Adipose tissue (tissue), 3 donors: ENCODE results near the gene LCOR. TPM values are rescaled to one million over a fixed set of nuclear protein-coding genes. Genes with fewer than 3 reads are reported as not detected.
"Not testable (repeated sequence)": the region's sequence is repeated elsewhere in the genome, so short reads cannot be mapped to it uniquely, and the experiment has no call there.

Source experiments
- H3K27ac ChIP-seq: one replicate; pipeline ENCODE4 v1.5.1; 2013; ENCODE audit warnings: low read depth, low read length
- WGBS, 3 donors: extraction: QIAGEN DNeasy Blood & Tissue Kit; methylation state at CpG; one replicate each; pipeline ENCODE4 v1.1.7; 2013; 5-methylcytosine and 5-hydroxymethylcytosine counted together
- polyA plus RNA-seq, 3 donors: library from polyadenylated mRNA; stranded (reverse); fragments of 200-250 nt; gene quantifications; one replicate each; pipeline ENCODE4 v1.2.3, GENCODE V29; 2013
- donor health status: healthy with polysubstance abuse.
- donor health status: Bipolar disorder and iron deficiency.
- donor health status: healthy.

The LCOR gene
- polyA plus RNA-seq, 3 donors = 1.7 to 2.3 (median 2.3) TPM

DNA sequence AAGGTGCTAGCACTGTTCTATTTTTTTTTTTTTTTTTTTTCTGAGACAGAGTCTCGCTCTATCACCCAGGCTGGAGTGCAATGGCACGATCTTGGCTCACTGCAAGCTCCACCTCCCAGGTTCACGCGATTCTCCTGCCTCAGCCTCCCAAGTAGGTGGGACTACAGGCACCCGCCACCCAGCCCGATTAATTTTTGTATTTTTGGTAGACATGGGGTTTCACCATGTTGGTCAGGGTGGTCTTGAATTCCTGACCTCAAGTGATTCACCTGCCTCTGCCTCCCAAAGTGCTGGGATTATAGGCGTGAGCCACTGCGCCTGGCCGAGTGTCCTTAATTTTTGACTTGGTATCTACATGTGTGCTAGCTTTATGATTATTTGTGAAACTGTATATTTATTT, 201.7 kb downstream of the LCOR start:
- 92 to 95% (median 92%) methylated on average over 9 of the region's 9 CpGs for WGBS, 3 donors
- H3K27ac ChIP-seq = not testable (repeated sequence)

DNA sequence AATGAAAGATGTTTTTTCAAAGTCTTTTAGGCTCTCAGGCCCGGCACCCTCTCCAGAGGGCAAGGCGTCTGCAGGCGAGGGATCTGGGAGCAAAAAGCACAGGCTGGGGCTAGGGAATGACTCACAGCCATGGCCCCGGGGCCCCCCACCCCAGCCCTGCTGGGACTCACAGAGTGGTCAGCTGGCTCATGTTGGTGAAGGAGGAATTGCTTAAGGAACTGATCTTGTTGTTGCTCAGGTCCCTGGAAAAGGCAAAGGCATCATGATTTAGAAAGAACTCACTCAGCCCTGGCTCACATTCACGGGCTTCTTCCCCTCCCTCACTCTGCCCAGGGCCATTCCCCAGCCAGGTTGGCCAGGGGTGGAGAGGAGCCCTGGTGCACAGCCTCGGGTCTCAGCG, 202.2 kb downstream of the LCOR start:
- WGBS, 3 donors = 71 to 78% (median 77%) methylated on average over 7 of the region's 7 CpGs

DNA sequence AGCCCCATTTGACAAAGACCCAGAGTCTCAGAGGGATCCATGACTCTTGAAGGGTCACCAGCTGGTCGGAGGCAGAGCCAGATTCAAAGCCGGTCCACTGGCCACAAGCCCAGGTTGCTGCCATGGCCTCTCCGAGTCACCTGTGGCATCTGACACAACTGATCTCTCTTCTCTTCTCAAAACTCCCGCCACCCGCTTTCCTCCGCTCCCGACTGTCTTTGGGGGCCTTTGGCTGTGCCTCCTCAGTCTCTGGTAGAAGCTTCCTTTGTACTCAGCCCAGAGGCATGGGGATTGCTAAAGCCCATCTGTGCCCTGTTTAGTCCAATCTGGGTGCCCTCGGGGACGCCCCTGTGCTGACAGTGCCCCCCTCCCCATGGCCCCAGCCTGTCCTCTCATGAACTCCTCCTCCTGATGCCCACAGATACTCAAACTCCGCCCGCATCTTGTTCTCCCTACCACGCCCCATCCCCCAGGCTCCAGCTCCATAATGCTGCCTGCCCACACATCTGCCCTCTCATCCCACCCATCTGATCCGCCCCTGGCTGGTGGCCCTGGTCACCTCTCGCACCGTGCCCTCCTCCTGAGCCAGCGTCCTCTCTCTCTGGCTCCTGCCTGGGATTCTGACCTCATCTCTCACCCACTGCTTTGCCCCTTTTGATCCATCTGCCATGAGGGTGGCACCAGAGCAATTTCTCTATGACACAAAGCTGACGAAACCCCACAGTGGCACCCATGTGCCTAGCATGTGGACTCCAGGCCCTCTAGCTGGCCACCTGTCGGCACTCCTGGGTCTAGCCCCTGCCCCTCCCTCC, 203.1 kb downstream of the LCOR start:
- 82 to 89% (median 84%) methylated on average over 18 of the region's 18 CpGs for WGBS, 3 donors
- H3K27ac ChIP-seq = no peak overlapping the region

More for the DNA sequence above, 202.2 kb downstream of the LCOR start:
- no peak overlapping the region for H3K27ac ChIP-seq

DNA sequence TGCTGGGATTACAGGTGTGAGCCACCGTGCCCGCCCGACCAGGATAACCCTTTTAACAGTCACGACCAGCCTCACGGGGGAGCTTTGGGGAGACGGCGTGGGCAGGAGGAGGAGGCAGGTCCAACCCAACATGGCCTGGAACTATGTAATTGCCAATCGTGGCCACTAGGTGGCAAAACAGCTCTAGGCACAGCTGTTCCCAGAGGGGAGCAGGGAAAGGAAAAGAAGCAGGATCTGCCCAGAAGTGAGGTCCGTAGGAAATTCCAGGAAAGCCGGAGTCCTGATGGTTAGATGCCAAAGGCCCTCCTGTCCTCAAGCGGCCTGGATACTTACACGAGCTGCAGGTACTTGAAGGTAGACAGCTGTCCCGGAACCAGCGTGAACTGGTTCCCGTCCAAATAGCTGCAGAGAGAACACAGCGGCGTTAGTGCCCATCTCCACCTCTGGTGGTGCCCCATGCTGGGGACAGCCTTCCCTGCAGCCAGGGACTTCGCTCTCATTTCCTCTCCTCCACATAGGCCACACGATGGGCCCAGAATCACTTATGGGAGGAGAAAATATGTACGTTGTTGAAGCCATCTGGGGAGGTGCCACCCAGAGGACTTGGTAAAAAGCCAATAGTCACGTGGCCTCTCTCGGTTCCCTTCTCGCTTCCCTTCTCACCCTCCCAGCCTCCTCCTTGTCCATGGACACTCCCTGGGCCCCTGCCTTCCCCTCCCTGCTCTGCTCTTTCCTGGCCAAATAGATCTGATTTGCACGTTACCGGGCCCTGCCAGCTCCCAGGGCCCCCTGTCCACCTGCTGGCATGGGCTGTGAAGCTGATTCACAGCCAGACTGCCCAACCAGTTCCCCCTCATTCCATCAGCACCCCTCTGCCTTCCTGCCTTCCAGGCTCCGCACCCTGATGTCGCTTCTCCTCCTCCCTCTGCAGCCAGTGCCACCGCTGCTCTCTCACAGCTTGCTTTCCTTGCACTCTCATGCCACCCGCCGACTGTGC, 205.6 kb downstream of the LCOR start:
- 18 to 20% (median 20%) methylated on average over 29 to 30 of the region's 30 CpGs for WGBS, 3 donors
- H3K27ac ChIP-seq = no peak overlapping the region

DNA sequence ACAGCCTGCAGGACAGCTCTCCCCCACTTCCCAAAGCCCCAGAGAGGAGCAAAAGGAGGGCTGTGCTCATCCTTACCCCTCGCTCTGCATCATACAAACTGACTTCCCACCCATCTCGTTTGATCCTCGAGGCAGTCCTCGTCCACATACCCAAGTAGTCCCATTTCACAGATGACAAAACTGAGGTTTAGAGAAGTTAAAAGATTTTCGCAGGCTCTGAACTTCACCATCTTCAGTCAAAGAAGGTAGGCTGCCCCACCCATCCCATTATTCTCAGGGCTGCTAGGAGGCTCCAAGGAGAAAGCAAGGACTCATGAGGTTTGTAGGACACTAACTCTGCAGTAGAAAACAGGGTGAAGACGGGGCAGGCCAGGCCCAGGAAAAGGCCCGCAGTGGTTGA, 206.6 kb downstream of the LCOR start:
- WGBS, 3 donors = 92 to 95% (median 93%) methylated on average over 7 of the region's 7 CpGs
- no peak overlapping the region for H3K27ac ChIP-seq

DNA sequence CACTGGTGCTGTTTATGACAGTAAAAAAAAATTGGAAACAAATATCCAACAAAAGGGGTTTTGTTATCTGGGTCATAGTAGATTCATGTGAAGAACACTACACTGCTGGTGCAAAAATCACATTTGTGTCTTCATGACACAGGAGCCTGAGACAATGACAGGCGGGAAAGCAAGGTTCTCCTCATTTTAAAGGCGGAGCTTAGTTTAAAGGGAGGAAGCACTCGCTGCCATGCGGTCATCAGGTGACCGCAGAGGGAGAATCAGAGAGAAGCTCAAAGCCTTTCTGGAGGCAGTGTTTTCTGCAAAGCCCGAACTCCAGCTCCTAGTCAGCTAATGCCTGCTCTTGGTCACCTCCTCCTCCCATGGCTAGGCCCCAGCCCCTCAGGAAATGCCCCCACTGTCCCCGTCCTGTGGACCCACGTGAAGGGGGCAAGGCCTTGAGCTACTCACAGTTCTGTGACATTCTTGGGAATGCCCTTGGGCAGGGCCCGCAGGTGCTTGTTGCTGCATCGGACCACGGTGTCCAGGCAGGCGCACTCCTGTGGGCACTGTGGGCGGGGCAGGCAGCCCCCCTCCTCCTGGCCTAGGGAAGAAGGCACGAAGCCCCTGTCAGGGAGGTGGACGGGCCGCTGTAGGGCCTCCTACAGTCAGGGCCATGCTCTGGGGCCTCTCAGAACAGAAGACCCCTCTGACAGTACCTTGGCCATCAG, 207.6 kb downstream of the LCOR start:
- 82 to 91% (median 88%) methylated on average over 15 to 16 of the region's 16 CpGs for WGBS, 3 donors

DNA sequence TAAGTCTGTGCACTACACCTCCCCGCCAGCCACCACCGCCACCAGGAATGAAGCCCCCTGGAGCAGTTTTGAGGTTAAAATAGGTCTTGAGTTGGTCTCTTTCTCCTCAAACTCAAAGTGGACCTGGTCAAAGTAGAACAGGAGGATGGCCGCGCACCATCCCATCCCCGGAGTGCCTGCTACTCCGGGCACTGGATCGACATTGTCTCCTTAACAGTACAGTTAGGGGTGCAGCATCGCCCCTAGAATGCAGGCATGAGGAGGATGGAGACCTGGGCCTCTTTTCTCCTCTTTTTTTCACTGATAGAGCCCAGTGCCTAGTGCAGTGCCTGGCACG, 208.1 kb downstream of the LCOR start:
- 96 to 97% (median 97%) methylated on average over 9 of the region's 9 CpGs for WGBS, 3 donors
- H3K27ac ChIP-seq = no peak overlapping the region

More for the DNA sequence above, 207.6 kb downstream of the LCOR start:
- H3K27ac ChIP-seq = no peak overlapping the region

DNA sequence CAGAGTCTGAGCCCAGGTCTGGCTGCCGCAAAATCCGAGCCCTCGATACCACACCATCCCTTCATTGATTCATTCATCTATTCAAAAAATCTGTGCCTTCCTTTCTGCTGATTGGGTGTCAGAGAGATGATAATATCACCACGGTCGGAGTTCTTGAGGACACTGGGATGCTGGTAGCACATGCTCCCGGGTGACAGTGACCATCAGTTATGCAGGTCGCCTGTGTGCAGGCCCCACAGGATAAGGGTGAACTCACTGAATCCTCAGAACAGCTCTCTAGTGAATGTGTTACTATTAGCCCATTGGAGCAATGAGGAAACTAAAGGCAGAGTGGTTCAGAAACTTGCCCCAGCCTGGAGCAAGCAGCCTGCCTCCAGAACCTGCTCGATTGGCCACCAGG, 208.6 kb downstream of the LCOR start:
- H3K27ac ChIP-seq = no peak overlapping the region
- 82 to 92% (median 88%) methylated on average over 8 of the region's 8 CpGs for WGBS, 3 donors

DNA sequence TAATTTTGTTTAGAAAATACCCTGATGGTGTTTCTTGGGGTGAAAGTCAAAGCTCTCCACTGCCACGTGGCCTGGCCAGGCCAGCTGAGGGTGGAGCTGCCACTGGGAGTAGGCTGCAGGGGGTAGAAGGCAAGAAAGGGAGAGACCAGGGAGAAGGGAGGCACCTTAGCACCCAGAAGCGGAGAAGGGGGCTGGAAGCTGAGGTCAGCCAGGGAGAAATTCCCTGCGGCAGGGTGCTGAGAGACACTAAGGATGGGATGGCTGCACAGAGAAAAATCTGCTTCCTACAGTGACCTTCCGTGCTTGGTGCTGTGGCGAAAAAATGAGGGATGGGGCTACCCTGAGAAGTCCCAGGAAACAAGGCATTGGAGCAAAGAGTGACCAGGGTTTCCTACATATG, 210.0 kb downstream of the LCOR start:
- H3K27ac ChIP-seq = no peak overlapping the region
- 89 to 92% (median 90%) methylated on average over 5 of the region's 5 CpGs for WGBS, 3 donors

DNA sequence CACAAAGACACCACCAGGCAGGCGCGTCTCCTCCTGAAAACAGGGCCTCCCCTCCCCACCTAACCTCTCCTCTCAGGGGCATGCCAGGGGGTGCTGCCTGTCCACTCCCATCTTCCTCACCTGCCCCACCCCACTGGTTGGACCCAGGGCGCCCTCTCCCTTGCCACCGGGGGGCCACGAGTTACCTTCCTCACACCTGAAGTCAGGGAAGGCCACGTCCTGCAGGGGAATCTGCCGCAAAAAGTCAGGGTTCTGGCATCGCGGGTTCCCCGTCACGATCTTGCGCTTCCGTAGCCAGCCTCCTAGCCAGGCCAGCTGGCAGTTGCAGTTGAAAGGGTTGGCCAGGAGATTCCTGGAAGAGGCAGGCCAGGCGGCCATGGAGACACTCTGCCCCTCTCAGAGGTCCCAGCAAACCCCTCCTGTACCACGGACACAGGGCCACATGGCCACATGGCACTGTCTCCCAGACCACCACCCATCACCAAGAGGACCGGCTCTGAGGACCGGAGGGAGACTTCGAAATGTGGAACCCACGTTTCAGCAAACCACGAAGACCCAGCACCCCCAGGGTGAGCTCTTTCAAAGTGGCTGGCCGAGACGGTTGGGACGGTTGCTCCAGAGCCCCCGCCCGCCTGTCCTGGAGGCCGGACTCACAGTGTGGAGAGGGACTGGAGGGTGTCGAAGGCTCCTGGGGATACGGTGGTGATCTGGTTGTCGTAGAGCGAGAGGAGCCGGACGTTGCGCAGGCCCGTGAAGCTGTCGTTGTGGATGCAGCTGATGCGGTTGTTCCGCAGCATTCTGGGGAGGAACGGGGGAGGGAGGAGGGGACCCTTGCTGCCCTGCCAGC, 210.8 kb downstream of the LCOR start:
- WGBS, 3 donors = 88 to 92% (median 91%) methylated on average over 37 to 38 of the region's 38 CpGs
- H3K27ac ChIP-seq = no peak overlapping the region

DNA sequence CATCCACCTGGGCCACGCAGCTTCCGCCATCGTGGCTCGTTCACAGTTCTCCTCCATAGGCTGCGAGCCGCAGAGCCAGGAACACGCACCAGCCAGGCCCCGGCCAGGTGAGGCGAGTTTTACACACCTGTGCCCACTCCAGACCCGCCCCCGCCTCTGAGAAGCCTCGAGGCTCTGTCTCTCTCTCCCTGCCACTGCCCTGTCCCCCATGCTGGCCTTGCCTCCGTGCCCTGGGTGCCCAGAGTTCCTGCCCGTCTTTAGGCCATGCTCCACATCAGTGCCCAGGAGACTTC, 211.4 kb downstream of the LCOR start:
- H3K27ac ChIP-seq = no peak overlapping the region
- 79 to 91% (median 87%) methylated on average over 13 to 14 of the region's 14 CpGs for WGBS, 3 donors

Other genes with a start within 250 kb of the LCOR start
- gene TM9SF3, start 245.3 kb upstream of the LCOR start, polyA plus RNA-seq = 10 to 100 TPM; 27.5 to 36.8 (median 36.1) TPM
- gene PIK3AP1, start 111.8 kb upstream of the LCOR start, polyA plus RNA-seq = 1 to 10 TPM; 4.4 to 9.7 (median 9.4) TPM